SK-N-SH treated with all-trans-retinoic acid at 6 μM for 48 hours (cell line): ENCODE data around the gene PEMT.

ENCODE experiments used
- ATAC-seq: fragments of 200-7000 bp; cut with Tn5 transposase; 3 replicates; pipeline ENCODE4 v1.9.1; 2020; ENCODE audit warnings: mild to moderate bottlenecking, moderate library complexity
- ARNTL ChIP-seq: fragments of 450-650 bp; formaldehyde crosslinking; IDR thresholded peaks from 2 replicates; pipeline ENCODE4 v1.5.0; 2020; ENCODE audit warnings: low read depth, mild to moderate bottlenecking, moderate library complexity, borderline replicate concordance
- BACH2 ChIP-seq: fragments of 250-450 bp; sonication (Bioruptor Pico); IDR thresholded peaks from 2 replicates; pipeline ENCODE4 v1.9.0; 2021; ENCODE audit warnings: mild to moderate bottlenecking, borderline replicate concordance
- CREB5 ChIP-seq: fragments of 250-450 bp; sonication (Bioruptor Pico); IDR thresholded peaks from 2 replicates; pipeline ENCODE4 v1.5.1; 2020; ENCODE audit warnings: low read depth, mild to moderate bottlenecking, moderate library complexity
- CSRNP3 ChIP-seq: fragments of 250-450 bp; sonication (Bioruptor Pico); IDR thresholded peaks from 2 replicates; pipeline ENCODE4 v1.5.1; 2021; ENCODE audit warnings: mild to moderate bottlenecking, moderate library complexity
- ESRRG ChIP-seq: fragments of 250-450 bp; sonication (Bioruptor Pico); IDR thresholded peaks from 2 replicates; pipeline ENCODE4 v1.6.1; 2021; ENCODE audit warnings: mild to moderate bottlenecking
- GLIS3 ChIP-seq: fragments of 250-450 bp; sonication (Bioruptor Pico); IDR thresholded peaks from 2 replicates; pipeline ENCODE4 v1.5.0; 2020; ENCODE audit warnings: mild to moderate bottlenecking, moderate library complexity
- ISL1 ChIP-seq: fragments of 250-450 bp; sonication (Bioruptor Pico); IDR thresholded peaks from 2 replicates; pipeline ENCODE4 v2.1.2; 2022; ENCODE audit warnings: mild to moderate bottlenecking, moderate library complexity
- OSR1 ChIP-seq: fragments of 250-450 bp; sonication (Bioruptor Pico); IDR thresholded peaks from 2 replicates; pipeline ENCODE4 v1.8.0; 2022; ENCODE audit warnings: moderate library complexity, mild to moderate bottlenecking, inconsistent platforms
- PATZ1 ChIP-seq: fragments of 250-450 bp; sonication (Bioruptor Pico); IDR thresholded peaks from 2 replicates; pipeline ENCODE4 v1.8.0; 2020; ENCODE audit warnings: mild to moderate bottlenecking, moderate library complexity, borderline replicate concordance
- POU6F1 ChIP-seq: fragments of 250-450 bp; sonication (Bioruptor Pico); IDR thresholded peaks from 2 replicates; pipeline ENCODE4 v1.8.0; 2021; ENCODE audit warnings: low read depth, mild to moderate bottlenecking, moderate library complexity, borderline replicate concordance
- PPARA ChIP-seq: fragments of 250-450 bp; sonication (Bioruptor Pico); IDR thresholded peaks from 2 replicates; pipeline ENCODE4 v1.5.0; 2020; ENCODE audit warnings: mild to moderate bottlenecking, borderline replicate concordance
- RARB ChIP-seq: fragments of 250-450 bp; sonication (Bioruptor Pico); IDR thresholded peaks from 2 replicates; pipeline ENCODE4 v1.8.0; 2021; ENCODE audit warnings: mild to moderate bottlenecking, moderate library complexity
- SNAI2 ChIP-seq: fragments of 250-450 bp; sonication (Bioruptor Pico); IDR thresholded peaks from 2 replicates; pipeline ENCODE4 v1.5.0; 2020; ENCODE audit warnings: mild to moderate bottlenecking, moderate library complexity
- TCF4 ChIP-seq: fragments of 250-450 bp; sonication (Bioruptor Pico); IDR thresholded peaks from 2 replicates; pipeline ENCODE4 v1.8.0; 2021; ENCODE audit warnings: mild to moderate bottlenecking, moderate library complexity, borderline replicate concordance
- TOX ChIP-seq: fragments of 250-450 bp; sonication (Bioruptor Pico); IDR thresholded peaks from 2 replicates; pipeline ENCODE4 v1.8.0; 2021; ENCODE audit warnings: mild to moderate bottlenecking, moderate library complexity, borderline replicate concordance
- ZNF565 ChIP-seq: fragments of 450-650 bp; formaldehyde crosslinking; conservative IDR thresholded peaks from 2 replicates; pipeline ENCODE4 v1.5.0; 2020; ENCODE audit warnings: low read depth, mild to moderate bottlenecking, moderate library complexity
- ZNF70 ChIP-seq: fragments of 450-650 bp; formaldehyde crosslinking; IDR thresholded peaks from 2 replicates; pipeline ENCODE4 v1.5.0; 2020; ENCODE audit warnings: mild to moderate bottlenecking, moderate library complexity
- ZNF8 ChIP-seq: fragments of 450-650 bp; formaldehyde crosslinking; IDR thresholded peaks from 2 replicates; pipeline ENCODE4 v1.5.0; 2020; ENCODE audit warnings: mild to moderate bottlenecking, moderate library complexity

The PEMT gene

GRCh38 chr17:17563530-17563929 is 28.0 kb downstream of the PEMT start (continued):
- no peak for TF ChIP-seq POU6F1 (CRISPR knock-in tag)
- TF ChIP-seq ESRRG (CRISPR knock-in tag) = no peak
- no peak for TF ChIP-seq RARB (CRISPR knock-in tag)
- TF ChIP-seq TCF4 (CRISPR knock-in tag) = no peak

- ATAC-seq = no peak
- TF ChIP-seq BACH2 = no peak
These were observed 29.4 kb downstream of the PEMT start for GRCh38 chr17:17562146-17562511.

- TF ChIP-seq RARB (CRISPR knock-in tag) (no peak), CREB5 (CRISPR knock-in tag) (no peak), ESRRG (CRISPR knock-in tag) (no peak), PATZ1 (CRISPR knock-in tag) (no peak), CSRNP3 (CRISPR knock-in tag) (no peak), ZNF565 (no peak), ISL1 (CRISPR knock-in tag) (no peak), GLIS3 (no peak), TCF4 (CRISPR knock-in tag) (no peak), ARNTL (no peak)
- ATAC-seq = no peak
These were observed 29.9 kb downstream of the PEMT start for GRCh38 chr17:17561408-17562145.

- ATAC-seq = no peak
- TF ChIP-seq TCF4 (CRISPR knock-in tag) (no peak), ZNF70 (CRISPR knock-in tag) (no peak), ARNTL (no peak), RARB (CRISPR knock-in tag) (no peak), POU6F1 (CRISPR knock-in tag) (no peak), SNAI2 (CRISPR knock-in tag) (no peak), ISL1 (CRISPR knock-in tag) (no peak), ZNF565 (no peak), TOX (no peak), BACH2 (no peak), OSR1 (CRISPR knock-in tag) (no peak), CREB5 (CRISPR knock-in tag) (no peak), CSRNP3 (CRISPR knock-in tag) (no peak), PPARA (CRISPR knock-in tag) (no peak), ZNF8 (CRISPR knock-in tag) (no peak), GLIS3 (no peak)
These were observed 30.5 kb downstream of the PEMT start for GRCh38 chr17:17560975-17561374.
